GM18520 (cell line): Measurements from ENCODE around the gene SHROOM3.

Source experiments
- ATAC-seq: cut with Tn5 transposase; IDR thresholded peaks from one replicate; pipeline ENCODE4 v1.9.1; 2021; ENCODE audit not compliant: unreplicated experiment

SHROOM3 gene

DNA sequence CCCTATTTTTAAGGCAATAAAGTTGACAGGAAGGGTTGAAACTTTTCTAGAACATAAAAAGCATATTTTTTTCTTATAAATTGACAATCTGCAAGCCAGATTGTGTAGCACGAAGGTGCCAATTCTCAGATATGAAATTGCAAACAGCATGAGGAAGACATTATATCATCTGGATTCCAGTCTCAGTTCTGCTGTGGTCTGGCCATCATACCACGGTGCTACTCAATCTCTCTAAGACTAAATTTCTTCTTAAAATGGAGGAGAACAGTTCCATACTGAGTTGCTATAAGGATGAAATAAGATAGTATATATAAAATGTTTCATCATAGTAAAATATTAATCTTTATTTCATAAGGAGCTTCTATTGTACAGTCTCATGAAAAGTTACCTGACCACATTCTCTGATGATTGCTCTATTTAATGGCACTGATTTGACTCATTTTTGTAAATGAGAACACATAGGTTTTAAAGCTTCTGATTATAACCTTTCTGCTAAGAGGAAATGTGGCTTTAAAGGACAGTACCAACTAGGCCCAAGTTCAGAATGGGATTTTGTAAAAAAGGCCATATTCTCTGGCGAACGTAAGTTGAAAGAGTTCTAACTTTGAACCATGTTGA is 127.9 kb downstream of the SHROOM3 start:
- ATAC-seq = peak; percentile 39

DNA sequence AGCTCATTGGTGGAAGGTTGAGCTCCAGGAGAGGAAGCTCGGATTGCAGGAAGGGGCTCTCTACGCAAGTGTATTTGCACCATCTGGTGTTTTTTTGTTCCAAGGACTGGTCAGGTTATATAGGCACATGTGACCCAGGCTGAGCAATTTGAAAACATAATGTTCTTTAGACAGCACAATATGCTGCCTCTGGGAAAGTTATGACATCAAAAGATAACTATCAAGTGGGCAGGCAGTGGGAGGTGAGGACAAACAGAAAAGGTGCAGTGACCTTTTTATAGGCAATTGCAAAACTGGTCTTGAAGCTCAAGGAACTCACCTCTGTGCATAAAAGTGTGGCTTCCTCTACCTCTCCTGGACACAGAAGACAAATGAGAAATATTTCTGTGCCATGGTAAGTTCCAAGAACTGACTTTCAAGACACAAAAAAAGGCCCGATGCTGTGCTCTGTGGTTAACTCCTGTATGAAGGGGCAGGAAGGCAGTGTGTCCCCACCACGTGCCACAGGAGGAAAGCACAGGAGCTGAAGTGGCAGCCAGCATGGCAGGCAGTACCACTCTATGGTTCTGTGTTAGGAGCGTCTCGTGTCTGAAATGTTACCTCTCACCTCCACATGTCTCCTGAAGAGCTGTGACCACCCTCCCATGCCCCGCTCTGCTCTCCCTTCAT is 128.6 kb downstream of the SHROOM3 start:
- ATAC-seq = peak; percentile 50

DNA sequence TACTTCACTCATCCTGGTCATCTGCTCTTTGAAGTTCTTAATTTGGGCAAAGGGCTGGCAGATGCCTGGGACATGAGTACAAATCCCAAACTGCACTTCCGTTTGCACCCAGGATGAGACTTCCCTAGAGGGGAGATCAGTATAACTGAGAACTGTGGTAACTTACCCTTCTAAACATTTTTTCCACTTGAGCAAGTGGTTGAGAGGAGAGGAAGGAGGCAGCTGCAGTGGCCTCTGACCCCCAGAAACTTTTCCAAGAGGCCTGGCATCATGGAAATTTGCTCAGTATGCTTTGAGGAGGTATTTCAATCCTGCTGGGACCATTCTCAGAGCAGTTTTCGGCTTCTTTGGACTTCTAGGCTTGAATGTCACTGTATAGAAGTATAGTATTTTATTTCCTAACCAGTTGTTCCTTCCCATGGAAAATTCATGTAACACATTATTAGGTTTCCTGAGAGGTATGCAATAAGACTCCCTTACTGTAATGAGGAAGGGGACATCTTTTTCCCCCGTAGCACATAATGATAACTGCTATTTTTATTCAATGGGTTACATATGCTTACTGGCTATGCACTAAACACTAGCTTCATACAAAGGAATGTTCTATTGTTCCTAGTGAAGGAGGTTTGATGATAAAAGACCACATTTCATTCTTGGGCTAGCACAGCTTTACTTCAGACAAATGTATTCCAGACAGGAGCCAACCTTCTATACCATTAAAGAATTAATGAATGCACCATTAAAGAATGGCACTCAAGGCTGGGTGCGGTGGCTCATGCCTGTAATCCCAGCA is 129.3 kb downstream of the SHROOM3 start:
- ATAC-seq = no peak

DNA sequence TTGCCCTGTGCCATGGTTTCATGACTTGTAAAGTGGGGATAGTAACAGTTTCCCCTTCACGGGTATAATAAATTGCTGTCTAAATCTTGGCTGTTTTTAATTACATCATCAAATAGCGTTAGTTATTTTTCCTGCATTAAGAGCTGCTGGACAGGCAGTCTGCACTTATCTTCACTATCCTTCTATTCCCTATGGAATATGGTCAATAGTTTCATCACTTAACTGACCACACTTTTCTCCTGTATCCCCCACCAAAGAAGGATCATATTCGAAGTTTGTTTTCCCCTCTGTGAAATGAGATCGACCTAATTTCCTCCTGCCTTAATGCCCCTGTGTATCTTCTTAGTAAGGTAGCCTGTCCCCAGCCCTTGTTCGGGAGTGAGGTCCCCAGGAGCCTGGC is 133.2 kb downstream of the SHROOM3 start:
- no peak for ATAC-seq

DNA sequence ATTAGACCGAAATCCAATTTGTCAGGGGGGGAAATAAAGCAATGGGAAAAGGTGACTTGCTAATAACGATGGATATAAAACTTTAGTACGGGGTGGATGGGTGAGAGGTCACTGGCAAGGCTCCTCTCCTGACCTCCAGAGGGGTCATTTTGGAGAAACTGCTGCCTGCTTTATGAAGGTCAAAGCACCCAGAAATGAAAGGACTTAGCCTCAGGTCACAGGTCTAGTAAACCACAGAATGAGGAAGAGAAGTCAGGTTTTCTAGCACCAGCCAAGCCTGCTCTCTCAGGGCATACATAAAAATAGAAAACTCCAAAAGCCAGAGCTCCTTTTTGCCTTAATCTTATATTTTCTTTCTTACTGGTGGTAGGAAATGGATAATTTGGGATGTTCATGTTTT is 134.2 kb downstream of the SHROOM3 start:
- no peak for ATAC-seq

DNA sequence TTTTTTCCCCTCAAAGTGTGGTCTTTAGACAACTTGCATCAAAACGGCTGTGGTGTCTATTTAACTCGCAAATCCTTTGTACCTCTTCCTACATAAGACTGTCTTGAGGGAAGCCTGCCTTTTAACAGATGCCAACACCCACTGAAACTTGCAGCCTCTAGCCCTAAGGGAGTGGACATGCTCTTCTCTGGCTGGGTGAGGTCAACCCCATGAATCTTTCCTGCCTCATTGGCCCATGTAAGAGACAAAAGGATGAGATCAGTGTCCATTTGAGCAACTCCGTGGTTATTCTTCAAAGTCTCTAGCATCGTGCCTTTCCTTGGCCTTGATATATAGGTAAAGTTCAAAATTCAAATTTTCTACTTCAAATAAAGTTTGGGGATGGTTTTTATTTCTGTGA is 134.7 kb downstream of the SHROOM3 start:
- no peak for ATAC-seq

DNA sequence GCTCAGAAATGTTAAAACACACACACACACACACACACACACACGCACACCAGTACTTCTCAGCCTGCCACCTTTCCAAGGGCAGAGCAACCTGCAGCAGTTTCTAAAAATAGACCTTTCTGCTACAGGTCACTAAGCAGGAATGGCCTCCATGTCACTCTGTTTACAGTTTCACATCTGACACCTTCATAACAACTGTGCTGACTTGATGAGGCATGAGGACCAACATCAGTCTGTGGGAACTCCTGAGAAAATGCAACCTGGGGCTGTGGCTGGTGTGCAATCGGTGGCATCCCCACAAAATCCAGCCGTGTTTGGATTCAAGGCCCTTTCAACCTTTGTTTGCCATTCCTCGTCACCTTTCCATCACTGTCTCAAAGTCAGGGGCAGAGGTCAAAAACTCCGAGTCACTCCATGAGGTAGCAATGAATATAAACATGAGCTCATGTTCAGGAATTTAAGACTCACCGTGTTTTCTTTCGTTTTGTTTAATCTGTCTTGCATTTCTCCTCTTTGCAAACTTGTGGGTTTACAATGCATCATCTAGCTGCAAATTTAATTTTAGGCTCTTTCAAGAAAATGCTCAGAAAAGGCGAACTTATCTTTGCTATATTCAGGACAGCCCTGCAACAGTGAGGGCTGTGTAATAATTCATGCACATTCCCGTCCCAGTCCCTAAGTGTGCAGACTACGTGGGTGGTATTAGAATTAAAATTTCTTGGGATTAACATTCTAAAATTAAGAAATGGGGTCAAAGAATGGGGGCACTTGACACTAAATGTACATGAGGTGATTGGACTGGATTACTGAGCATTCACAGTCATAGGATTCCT is 135.3 kb downstream of the SHROOM3 start:
- no peak for ATAC-seq

DNA sequence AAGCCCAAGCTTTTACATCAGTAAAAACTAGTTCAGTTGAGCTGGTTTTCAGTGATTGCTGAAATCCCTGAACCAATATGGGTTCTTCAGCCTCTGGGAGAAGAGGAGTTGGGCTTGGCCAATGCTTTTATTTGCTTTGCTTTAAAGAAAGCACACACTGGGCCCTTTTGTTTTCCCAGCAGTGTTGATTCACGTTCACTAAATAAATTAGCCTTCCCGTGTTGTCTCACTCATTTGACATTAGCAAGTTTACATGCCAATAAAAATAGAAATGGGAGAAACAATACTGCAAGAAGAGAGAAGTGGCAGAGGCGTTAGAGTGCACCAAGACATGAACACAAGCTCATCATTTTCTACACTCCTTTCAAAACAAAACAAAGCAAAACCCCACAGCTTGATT is 136.2 kb downstream of the SHROOM3 start:
- no peak for ATAC-seq

DNA sequence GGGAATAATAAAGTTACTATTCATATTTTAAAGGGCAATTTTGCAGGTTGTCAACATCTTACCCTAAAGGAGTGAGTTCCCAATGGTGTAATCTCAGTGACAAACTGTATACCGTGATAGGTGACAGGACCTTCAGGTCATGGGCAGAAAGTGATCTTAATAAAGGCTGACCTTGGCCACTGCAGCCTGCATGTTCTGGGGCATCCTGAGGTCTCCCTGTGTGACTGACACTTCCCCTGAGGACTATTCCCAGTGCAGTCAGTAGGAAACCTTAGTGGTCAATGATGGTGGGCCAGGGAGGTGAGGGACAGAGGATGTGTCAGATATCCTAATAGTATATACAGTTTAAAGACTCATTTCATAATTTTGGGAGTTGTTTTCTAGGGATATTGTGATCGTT is 137.2 kb downstream of the SHROOM3 start:
- ATAC-seq = no peak

DNA sequence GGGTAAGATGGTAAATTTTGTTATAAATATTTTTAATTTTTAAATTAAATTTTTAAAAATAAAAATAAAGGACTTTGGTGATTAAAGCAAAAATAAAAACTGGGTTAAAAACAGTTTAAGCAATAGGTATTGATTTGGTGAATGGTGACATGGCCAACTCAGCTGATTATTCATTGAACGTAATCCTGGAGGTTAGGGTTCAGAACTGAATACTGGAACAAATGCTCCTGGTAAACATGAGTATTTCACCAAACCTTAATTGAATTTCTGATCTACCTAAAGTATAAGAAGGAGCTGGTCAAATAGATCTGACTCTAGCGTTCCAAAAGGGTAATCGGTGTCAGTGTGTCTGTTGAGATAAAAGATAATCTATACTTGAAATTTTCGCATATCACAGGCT is 141.8 kb downstream of the SHROOM3 start:
- ATAC-seq = no peak

DNA sequence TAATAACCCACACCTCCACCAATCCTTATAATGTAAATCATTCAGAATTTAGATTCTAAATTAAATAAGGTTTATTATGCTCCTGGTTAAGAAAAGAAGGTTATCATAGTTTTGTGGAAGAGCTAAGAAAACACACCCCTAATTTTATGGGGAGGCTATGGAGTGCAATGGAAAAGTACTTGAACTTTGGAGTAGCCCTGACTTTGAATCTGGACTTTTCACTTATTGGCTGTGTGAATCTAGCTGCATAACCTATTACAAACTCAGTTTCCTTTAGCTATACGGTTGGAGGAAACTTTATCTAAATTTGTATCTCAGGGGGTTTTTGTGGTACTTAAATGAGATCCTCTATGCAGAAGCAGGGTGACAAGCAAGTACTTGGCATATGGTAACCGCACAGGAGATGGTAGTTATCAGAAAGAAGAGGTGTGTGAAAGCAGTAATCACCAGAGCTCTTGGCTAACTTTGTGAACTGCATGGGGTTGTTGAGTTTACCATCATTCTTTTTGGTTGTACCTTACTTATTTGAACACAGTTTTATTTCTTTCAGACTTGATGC is 143.1 kb downstream of the SHROOM3 start:
- ATAC-seq = peak; percentile 86

DNA sequence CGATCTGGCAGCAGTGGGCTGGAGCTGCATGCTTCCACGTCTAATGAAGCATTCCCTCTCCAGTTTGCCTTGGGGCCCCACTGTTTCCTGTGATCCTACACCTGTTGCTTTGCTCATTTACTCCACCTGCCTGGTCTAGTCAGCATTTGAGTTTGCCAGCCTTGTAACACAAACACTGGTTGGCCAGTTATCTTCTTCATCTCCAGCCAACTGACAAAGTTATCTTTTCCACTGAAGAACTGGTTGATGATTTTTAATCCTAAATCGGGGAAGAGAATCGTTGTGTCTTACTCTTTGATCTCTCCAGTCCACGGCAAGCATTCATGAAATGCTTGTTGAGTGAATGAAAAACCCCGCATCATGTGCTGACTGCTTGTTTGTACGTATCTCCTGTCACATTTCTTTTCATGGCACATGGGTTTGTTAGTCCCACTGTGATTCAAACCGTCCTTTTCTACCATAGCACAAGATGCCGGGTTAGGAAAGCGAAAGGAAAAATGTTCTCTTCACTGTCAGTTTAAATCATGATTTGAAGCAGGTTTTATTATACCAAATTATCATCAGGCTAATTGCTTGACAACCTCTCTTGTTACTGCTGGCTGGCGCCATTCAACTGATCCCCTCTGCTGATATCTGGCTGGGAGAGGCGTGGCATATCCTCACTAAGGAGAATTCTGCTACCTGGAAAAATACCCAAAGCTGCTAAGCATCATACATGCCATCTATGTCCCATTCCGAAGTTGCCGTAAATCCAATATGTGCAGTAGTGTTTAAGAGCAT is 144.8 kb downstream of the SHROOM3 start:
- no peak for ATAC-seq

DNA sequence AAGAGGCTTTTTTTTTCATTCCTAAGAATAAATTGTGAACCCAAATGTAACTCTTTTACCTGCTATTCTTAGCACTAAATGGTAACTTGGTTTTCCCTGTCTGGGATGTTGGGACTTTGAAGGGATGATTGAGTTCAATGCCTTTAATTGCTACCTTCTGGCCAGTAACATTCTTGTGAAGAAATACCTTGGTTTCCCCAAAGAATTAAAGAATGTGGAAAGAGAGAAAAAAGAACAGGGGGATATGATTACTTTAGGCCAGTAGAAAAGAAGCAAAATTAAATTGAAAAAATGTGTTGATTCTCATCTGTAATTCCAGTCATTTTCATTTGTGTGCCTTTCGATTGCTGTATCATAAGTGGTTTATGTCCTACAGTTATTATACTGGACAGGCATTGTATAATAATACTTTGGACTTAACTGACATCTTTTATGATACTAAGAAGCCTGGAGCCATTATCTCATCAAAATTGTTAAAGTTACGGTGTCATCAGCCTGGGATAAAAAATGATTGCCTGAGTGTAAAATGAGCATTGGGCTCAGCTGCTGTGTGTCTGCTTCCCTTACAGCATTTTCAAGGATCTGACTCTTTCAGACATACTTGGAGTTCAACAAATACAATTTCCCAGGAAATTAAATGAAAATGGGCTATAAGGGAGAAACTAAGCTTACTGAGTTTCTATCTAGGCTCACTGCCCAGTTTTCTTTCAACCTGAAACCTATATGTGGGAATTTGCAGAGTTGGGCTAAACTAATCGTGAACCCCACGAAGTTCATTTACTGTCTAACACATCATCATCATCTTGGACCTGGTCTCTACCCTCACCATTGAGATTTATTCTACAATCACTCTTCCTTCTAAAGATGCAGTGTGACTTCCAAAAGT is 146.3 kb downstream of the SHROOM3 start:
- no peak for ATAC-seq

DNA sequence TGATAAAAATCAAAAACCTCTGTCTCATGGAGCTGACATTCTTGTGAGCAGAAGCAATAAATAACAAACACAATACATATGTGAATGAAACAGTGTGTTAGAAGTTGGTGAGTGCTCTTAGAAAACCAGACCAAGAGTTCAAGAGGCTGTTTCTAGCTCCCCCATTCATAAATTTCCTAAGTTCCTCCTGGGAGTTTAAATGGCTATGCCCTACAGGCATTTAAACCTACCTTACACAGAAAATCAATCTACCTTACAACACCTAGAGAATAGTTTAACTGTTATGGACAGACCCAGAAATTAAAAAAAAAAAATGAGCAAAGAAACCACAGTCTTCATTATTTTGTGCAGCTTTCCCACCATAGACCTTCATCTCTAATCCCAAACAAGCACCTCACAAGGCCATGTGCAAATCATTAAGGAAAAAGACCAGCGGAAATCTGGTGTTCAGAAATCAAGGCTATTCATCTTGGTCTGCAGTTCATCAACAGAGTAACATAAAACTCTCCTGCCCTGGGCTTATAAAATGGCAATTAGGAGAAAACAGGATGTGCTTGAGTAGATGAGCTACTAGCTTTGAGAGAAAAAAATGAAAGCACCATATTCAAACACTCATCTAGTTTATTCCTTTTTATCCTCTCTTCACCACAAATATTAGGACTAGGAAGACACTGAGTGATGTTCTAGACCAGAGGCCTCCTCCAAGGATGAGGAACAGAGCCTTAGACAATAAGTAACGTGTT is 147.2 kb downstream of the SHROOM3 start:
- no peak for ATAC-seq

DNA sequence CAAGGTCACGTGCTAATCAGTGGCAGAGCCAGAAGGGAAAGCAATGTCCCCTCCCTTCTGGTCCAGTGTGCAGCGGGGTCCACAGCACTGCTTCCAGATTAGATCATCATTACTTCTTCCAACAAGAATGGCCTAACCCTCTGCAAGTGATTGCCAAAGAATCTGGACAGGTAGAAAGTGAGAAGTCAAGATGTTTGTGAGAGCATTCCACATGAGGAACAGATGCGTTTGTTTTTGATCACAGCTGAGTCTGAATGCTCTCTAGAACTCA is 147.7 kb downstream of the SHROOM3 start:
- ATAC-seq = no peak

DNA sequence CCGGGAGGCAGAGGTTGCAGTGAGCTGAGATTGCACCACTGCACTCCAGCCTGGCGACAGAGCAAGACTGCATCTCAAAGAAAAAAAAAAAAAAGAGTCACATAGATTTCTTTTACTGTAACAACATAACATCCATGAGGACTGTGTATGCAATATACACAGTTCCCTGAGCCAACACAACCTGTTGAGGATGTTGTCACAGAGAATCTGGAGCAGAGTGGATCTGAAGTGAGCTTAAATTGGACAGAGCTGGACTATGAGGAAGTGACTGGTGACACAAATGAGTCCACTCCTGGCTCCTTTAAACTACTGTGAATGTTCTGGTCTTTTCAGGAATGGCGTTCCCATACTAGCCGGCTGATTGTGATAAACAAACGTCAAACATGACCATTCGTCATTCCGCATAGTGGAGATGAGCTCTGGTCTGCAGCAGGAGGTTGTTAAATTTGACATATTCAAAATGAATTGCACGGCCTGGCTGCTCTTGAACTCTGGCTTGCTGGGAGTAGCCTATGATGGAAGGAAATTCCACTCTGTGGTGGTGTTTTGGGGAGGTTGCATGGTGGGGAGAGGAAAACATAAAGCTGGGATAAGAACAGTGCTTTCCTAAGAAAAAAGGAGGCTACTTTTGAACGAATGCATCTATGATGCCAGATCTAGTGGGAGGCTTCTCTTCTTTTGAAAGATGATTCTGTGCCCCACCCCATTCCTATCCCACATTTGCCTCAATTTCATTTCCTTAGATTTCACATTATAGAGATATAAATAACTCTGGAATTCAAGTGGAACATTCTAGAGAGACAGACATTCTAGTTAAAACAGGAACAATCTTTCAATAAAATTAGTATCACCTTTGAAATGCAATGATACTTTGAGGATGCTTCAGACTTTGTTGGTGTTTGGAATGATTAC is 149.5 kb downstream of the SHROOM3 start:
- ATAC-seq = no peak

DNA sequence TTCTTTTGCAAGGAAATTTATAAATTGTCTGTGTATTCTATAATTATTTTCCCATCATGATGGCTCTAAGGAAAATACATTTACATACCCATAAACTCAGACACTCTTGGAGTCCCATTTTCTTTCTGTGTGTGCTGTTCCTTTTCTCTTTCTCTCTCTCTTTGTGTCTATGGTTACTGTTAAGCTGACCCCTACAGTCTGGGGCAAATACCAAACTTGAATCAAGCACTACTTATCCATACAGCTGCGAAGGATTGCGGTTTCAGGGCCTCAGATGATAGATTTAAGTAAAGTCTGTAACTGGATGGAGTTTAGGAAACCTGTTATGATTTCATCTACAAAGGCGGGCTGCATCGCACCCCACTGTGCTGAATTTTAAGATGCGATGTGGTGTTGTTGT is 150.2 kb downstream of the SHROOM3 start:
- no peak for ATAC-seq

DNA sequence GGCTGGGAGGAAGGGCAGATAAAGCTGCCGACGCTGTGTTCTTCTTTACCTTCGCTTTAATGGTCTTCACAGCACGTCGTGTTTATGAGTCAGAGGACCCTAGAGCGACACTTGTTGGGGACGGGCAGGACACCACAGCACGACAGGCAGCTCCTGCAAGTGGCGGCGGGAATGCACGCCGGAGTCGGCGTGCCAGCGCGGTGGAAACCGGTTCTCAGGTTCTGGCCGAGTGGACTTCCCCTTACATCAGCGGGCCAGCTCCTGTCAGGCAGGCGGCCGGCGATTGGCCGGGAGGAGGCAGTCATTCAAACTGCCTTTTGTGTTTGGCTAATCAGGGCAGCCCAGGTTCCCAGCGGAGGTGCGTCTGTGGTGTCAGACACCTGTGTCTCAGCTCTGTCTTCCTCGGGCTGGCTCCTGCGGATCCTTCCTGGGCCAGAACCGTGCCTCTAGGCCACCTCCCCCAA is 150.9 kb downstream of the SHROOM3 start:
- ATAC-seq = peak; percentile 96
